Esophagus mucosa (tissue), 1 donor: Measurements from ENCODE around the gene RPH3AL. TPM values are rescaled to one million over a fixed set of nuclear protein-coding genes. Genes with fewer than 3 reads are reported as not detected.

Source experiments
- ATAC-seq: fragments of 200-7000 bp; cut with Tn5 transposase; one replicate; pipeline ENCODE4 v1.9.1; 2020
- total RNA-seq: library from RNA; stranded (reverse); gene quantifications from one replicate; pipeline ENCODE4 v1.2.4, GENCODE V29; 2023
- donor health status: DM: yes; HTN: yes; CAD: no.

Gene RPH3AL
- total RNA-seq, 1 donor from 2014 or later, result 10.0 TPM

- peak; percentile 43 for ATAC-seq
Measured at GRCh38 chr17:336110-337021, 16.2 kb downstream of the RPH3AL start.

GRCh38 chr17:335691-336090 is 16.9 kb downstream of the RPH3AL start:
- ATAC-seq, result peak; percentile 4

- ATAC-seq, result no peak
Measured at GRCh38 chr17:334974-335481, 17.6 kb downstream of the RPH3AL start.

GRCh38 chr17:333626-334396 is 18.8 kb downstream of the RPH3AL start:
- ATAC-seq, result no peak

GRCh38 chr17:332558-333322 is 19.9 kb downstream of the RPH3AL start:
- ATAC-seq, result peak; percentile 50

GRCh38 chr17:332023-332422 is 20.6 kb downstream of the RPH3AL start:
- peak; percentile 25 for ATAC-seq

GRCh38 chr17:330993-331701 is 21.5 kb downstream of the RPH3AL start:
- no peak for ATAC-seq

GRCh38 chr17:329784-330420 is 22.7 kb downstream of the RPH3AL start:
- ATAC-seq, result no peak

- ATAC-seq, result no peak
Measured at GRCh38 chr17:327971-328370, 24.6 kb downstream of the RPH3AL start.

- ATAC-seq, result no peak
Measured at GRCh38 chr17:327296-327695, 25.3 kb downstream of the RPH3AL start.

GRCh38 chr17:326010-326621 is 26.5 kb downstream of the RPH3AL start:
- no peak for ATAC-seq

GRCh38 chr17:325270-326009 is 27.2 kb downstream of the RPH3AL start:
- ATAC-seq, result no peak

GRCh38 chr17:323721-324571 is 28.7 kb downstream of the RPH3AL start:
- ATAC-seq, result no peak

- no peak for ATAC-seq
Measured at GRCh38 chr17:323181-323580, 29.4 kb downstream of the RPH3AL start.

GRCh38 chr17:322006-322780 is 30.4 kb downstream of the RPH3AL start:
- no peak for ATAC-seq

- peak; percentile 7 for ATAC-seq
Measured at GRCh38 chr17:321386-321941, 31.1 kb downstream of the RPH3AL start.

- ATAC-seq, result peak; percentile 44
Measured at GRCh38 chr17:320809-321385, 31.7 kb downstream of the RPH3AL start.

GRCh38 chr17:320139-320538 is 32.5 kb downstream of the RPH3AL start:
- no peak for ATAC-seq
